Activated gamma-delta T cell treated with anti-CD3 and anti-CD28 coated beads, Interleukin-2, amount 50 U/mL, for 16 hours (primary cell): ENCODE measurements around the gene UBL7.
"Not testable (repeated sequence)": the region's sequence is repeated elsewhere in the genome, so short reads cannot be mapped to it uniquely, and the experiment has no call there.

ENCODE experiments used
- DNase-seq: peaks from one replicate; pipeline ENCODE4 v3.0.0-alpha.2; 2020; ENCODE audit warnings: low read depth

Gene UBL7, protein sequence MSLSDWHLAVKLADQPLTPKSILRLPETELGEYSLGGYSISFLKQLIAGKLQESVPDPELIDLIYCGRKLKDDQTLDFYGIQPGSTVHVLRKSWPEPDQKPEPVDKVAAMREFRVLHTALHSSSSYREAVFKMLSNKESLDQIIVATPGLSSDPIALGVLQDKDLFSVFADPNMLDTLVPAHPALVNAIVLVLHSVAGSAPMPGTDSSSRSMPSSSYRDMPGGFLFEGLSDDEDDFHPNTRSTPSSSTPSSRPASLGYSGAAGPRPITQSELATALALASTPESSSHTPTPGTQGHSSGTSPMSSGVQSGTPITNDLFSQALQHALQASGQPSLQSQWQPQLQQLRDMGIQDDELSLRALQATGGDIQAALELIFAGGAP

DNA sequence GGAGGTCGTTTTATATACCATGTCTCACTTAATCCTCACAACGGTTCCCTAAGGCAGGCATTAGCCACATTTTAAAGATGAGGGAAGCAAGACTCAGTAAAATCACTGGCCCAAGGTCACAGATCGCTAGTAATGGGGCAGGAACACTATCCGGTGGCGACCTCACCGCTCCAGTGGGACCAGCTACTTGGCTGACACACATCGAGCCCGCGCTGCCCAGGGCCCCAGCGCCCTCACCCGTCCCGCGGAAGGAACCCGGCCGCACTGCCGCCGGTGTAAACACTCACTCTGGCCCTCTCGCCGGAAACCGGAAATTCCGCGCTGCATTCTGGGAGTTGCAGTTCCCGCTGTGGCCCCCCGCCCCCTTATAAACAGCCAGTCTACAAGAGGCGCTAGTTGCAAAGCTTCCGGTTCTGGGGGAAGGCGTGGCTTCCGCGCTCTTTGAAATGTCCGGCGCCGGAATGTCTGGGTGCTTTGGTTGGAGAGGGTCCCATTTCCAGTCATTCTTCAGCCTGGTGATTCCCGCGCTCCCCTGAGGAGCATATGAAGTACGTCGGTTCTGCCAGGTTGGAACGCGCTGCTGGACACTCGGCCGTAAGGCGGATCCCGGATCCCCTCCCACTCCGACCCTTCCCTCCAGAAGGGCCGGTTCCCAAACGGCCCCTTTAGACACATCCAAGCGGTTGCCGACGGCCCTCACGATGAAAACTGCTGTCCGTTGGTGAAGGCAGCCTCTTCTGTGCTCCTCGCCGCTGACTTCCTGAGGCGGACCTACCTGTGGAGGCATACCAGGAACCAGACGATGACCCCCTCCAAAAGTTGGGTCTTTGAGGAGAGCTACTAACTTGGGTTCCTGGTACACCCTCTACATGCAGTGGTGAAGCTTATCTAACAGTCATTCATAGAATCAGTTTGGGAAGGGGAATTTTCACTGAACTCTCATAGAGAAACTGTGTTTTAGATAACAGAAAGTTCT lies at the start of gene UBL7:
TSS of gene UBL7 (minus strand) at position 290 of the 976 bp plus-strand sequence. CDS start 2,293 bp downstream, outside the sequence.
- peak; percentile 98 for DNase-seq

DNA sequence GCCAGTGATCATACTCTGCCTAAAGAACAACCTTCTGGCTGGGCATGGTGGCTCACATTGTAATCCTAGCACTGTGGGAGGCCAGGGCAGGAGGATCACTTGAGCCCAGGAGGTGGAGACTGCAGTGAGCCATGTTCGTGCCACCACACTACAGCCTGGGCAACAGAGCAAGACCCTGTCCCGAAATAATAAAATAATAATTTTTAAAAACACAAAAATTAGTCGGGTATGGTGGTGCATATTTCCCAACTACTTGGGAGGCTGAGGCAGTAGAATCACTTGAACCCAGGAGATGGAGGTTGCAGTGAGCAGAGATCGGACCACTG lies 45.5 kb upstream of the UBL7 start:
- no peak for DNase-seq

GRCh38 chr15:74505837-74506514 lies 45.0 kb upstream of the UBL7 start:
- DNase-seq: no peak

DNA sequence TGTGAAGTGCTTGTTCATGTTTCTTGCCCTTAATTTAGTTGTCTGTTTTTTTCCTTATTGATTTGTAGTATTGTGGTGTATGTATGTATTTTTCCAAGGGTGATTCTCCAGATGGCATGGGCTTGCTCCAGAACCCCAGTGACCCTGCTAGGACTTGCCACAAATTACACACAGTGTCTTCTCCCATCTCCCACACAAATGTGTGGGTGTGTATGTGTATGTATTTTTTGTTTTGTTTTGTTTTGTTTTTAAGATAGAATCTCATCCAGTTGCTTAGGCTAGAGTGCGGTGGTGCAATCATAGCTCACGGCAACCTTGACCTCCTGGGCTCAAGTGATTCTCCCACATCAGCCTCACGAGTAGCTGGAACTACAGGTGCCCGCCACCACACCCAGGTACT lies 43.9 kb upstream of the UBL7 start:
- DNase-seq: no peak

- no peak for DNase-seq
Measured at GRCh38 chr15:74504418-74504817, 43.5 kb upstream of the UBL7 start.

DNA sequence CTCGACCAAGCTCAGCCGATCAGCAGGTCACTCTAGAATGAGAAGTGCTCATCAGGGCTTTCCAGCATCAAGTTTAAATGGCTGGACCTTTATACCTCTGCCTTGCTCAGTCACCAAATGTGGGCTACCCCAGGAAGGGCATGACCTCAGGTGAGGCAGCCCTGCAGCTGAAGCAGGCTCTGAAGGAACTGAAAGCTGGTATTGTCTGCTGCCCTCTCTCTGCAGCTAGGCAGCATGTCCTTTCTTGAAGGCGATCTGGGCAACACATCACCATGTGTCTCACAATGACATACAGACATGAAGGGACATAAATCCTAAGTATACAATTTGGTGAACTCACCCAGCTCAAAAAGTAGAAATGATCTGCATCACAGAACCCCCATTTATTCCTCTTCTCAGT lies 41.3 kb upstream of the UBL7 start:
- no peak for DNase-seq

DNA sequence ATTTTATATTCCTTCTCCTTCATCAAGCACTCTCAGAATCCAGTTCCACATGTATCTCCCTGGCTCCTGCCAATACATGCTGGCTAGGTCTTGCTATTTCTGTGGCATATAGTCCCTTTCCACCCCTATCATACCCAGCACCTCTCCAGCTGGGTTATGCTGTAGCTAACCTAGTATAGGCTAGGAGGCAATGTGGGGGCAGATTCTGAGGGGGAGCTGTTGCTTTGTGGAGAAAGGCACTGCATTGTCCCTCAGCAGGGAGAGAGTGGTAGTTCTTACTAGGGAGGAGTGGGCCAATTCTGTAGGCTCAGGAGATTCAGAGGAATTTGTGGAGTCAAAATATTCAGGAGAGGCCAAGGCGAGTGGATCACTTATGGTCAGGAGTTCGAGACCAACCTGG lies 39.4 kb upstream of the UBL7 start:
- no peak for DNase-seq

- DNase-seq: no peak
Measured at GRCh38 chr15:74499366-74499765, 38.4 kb upstream of the UBL7 start.

DNA sequence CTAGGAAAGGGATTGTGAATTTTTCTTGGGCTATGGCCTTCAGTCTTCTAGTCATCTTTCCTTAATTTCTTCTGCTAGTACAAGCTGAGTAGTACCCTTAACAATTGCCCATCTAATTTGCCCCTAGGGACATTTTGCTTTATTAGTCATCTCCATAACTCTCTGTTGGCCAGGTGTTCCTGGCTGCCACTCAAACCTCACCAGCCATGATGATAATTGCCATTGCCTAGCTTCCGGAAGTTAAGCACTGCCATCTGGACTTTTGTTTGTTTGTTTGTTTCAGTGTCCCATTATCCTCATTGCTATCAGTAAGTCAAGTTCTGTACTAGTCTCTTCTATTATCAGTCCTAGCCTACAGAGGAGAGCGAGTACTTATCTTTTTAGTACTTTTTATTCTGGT lies 36.6 kb upstream of the UBL7 start:
- DNase-seq: no peak

DNA sequence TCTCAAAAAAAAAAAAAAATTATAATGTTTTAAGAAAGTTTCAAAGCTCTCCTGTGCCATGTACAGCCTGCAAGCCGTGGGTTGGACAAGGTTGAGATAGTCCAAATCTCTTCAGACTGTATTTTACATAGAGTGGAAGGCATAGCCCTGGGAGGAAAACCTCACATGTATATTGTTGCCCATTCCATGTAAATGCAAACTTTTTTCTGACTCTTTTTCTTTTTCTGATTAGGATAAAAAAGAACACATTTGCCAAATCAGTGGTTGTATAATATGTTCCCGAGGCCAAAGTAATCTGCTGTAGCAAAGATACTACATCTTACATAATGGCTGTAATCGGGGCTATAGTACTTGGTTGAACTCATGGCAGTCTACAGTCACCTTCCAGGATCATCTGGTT lies 35.7 kb upstream of the UBL7 start:
- no peak for DNase-seq

- DNase-seq: no peak
Measured at GRCh38 chr15:74490339-74490689, 29.4 kb upstream of the UBL7 start.

- peak; percentile 67 for DNase-seq
Measured at GRCh38 chr15:74489518-74490338, 28.8 kb upstream of the UBL7 start.

DNA sequence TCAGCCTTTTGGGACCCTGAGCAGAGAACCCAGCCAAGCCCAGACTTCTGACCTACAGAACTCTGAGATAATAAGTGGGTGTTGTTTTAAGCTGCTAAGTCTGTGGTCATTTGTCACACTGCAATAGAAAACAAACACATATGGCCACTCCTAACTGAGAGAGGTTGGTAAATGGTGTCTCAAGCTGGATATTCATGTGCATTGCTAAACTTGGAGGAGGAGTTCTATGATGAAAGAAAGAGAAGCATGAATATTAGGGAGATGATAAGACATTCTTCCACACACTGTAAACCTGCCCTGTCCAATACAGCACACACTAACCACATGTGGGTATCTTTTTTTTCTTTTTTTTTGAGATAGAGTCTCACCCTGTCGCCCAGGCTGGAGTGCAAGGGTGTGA lies 27.8 kb upstream of the UBL7 start:
- no peak for DNase-seq

- no peak for DNase-seq
Measured at GRCh38 chr15:74482661-74483060, 21.7 kb upstream of the UBL7 start.

- not testable (repeated sequence) for DNase-seq
Measured at GRCh38 chr15:74480364-74480763, 19.4 kb upstream of the UBL7 start.

DNA sequence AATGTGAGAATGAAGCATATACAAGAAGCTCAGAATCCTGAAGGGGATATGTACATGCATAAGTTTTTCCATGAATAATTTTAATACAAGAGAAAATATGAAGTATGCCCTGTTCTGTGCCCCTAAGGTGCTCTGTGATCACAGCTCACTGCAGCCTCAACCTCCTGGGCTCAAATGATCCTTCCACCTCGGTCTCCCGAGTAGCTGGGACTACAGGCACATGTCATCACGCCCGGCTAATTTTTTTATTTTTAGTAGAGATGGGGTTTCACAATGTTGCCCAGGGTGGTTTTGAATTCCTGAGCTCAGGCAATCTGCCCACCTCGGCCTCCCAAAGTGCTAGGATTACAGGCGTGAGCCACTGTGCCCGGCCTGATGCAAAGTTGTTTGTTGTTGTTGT lies 10.7 kb upstream of the UBL7 start:
- DNase-seq: not testable (repeated sequence)

GRCh38 chr15:74470631-74471395 lies 9.9 kb upstream of the UBL7 start:
- DNase-seq: no peak

DNA sequence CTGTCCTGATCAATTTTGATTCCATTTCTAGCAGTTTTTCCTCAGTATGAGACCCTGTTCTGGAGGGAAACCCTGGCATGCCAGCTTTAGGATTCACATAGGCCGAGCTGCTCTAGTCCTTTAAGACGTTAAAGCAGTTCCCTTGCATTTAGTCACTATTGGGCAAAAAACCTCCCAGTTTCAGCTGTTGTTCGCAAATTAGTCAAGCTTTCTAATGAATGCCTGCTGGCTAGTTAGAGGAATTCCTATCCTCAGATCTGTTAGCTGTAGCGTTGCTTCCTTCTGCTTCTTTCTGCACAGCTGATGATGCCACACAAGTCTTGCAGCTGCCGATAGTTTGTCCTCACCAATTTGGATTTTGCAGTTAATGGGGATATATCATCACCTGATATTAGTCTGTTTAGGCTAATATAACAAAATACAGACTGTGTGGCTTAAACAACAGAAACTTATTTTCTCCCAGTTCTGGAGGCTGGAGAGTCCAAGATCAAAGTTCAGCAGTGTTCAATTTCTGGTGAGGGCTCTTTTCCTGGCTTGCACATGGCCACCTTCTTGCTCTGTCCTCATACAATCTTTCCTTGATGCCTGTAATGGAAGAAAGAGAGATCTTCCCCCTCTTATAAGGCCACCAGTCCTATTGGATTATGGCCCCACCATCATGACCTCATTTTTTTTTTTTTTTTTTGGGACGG lies 7.5 kb upstream of the UBL7 start:
- DNase-seq: no peak

- DNase-seq: no peak
Measured at GRCh38 chr15:74466570-74466969, 5.6 kb upstream of the UBL7 start.

DNA sequence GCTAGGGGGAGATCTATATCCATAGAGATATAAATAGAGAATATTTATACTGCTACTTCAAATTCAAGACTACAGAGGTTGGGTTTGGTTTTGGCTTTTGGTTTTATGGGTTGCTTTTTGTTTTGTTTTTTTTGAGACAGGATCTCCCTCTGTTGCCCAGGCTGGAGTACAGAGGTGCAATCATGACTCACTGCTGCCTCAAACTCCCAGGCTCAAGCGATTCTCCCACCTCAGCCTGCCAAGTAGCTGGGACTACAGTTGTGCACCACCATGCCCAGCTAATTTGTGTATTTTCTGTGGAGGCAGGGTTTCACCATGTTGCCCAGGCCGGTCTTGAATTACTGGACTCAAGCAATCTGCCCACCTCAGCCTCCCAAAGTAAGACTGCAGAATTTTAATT lies 3.9 kb upstream of the UBL7 start:
- no peak for DNase-seq
